Amniotic epithelial cell (primary cell): ENCODE results near the gene PTPRF.

ENCODE experiments used
- DNase-seq: peaks from one replicate; pipeline ENCODE4 v3.0.0-alpha.2; 2010; ENCODE audit warnings: low read depth

The PTPRF gene

GRCh38 chr1:43513471-43514173, 17.1 kb upstream of the PTPRF start:
- DNase-seq = no peak

GRCh38 chr1:43518935-43519686, 11.6 kb upstream of the PTPRF start:
- DNase-seq = no peak

- DNase-seq = no peak
Measured at GRCh38 chr1:43520100-43520778, 10.4 kb upstream of the PTPRF start.

GRCh38 chr1:43521078-43521477, 9.6 kb upstream of the PTPRF start:
- no peak for DNase-seq

GRCh38 chr1:43521756-43522155, 8.9 kb upstream of the PTPRF start:
- no peak for DNase-seq

DNA sequence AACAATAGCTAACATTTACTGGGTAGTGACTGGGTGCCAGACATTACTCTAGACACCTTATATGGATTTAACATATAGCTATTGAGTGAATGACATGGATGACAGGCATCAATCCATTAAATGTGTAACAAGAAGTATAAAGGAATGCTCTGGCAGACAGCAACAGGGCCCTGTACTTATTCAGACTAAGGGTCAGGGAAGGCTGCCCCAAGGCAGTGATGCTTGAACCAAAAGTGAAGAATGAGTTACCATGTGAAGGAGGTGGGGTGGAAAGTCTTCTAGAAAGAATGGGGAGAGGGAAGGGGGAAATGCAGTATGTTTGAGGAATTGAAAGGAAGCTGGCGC, 8.3 kb upstream of the PTPRF start:
- DNase-seq = no peak

DNA sequence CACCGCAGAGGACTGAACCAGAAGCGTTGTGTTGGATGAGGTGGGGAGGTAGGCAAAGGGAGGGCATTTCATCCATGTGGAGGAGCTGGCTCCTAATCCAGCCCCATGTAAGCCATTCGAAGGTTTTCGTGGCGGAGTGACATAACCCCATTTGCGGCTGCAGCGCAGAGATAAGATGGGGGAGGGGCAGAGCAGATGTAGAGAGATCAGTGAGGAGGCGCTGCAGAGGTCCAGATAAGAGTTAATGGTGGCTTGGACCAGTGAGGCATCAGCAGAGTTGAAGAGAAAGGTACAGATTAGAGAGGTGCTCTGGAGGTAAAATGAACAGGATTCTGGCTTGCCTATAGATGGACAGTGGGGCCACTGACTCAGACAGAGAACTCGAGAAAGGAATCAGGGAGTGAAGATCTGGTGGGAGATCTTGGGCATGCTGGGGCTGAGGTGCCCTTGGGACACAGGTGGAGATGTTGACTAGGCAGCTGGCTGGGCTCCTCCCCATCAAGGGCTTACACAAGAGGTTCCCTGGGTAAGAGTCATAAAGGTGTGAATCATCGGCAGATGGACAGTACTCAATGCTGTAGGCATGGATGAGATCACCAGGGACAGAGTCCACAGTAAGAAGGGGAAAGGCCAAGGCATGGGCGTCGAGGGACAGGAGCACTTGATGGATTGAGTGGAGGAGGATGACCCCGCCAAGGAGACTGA, 7.8 kb upstream of the PTPRF start:
- DNase-seq = peak; percentile 94

GRCh38 chr1:43524804-43525203, 5.9 kb upstream of the PTPRF start:
- DNase-seq = no peak

DNA sequence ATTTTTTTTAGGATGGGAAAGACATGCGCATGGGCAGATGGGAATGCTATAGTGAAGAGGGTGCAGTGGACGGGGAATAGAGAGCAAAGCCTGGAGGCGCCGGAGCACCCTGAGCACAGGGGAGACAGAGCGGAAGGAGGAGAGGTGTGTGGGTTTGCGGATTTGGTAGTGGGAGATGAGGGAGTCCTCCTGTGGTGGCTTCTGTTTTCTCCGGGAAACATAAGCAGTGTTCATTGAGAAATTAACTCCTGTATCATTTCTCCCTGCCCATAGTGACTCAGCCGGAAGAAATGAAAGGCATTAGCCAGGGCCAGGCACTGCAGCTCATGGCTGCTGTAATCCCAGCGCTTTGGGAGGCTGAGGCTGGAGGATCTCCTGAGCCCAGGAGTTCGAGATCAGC, 4.7 kb upstream of the PTPRF start:
- DNase-seq = peak; percentile 79

DNA sequence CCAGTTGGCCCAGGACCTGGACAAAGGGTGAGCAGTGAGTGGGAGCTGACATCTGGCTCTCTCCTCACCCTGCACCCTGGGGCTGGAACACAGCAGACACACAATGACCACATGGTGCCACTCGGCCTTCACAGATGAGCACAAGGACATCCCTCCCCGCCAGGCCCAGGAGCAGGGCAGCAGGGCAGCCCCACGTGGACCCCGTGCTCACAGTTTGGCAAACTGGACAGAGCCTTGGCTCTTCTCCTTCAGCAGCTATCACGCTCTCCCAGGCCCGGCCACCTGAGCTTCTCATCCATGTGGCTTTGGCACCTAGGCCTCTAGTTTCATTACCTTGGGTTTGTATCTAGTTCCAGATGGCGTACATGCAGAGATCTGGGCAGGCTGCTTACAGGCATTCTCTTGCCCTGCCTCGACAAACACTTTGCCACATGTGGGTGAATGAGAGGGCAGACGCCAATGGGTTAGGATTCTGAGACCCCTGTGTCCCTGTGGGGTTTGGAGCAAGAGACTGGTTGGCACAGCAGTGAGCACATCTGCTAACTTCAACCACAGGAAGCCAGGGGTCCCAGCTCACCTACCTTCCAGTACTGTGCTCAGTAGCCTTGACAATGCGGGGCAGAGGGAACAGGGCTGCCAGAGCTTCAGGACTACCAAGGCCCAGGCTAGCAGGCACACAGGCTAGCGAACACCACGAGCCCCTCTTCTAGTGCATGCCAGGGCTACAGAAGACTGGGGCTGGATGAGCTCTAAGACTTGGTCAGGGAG, 3.4 kb upstream of the PTPRF start:
- no peak for DNase-seq

DNA sequence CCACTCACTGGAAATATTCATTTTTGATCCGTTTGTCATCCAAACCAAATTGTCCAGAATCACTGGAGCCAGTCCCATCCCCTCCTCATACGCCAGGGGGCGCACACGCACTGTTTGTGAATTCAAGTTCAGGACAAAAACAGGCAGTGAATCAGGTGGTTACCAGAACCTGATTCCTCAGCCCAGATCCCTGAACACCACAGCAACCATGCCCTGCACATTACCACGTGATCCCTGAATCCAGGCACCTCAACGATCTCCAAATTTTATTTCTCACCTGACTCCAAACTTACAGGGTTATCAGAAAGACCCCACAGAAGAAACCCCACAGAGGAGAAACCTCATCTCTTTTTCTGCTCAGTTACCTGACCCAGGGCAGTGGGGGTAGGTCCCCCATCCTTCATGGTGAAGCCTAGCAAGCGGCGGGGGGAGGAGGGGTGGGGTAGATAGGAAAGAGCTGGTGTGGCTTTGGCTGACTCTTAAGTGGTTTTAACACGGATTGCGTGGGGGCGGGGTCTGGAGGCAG, 1.4 kb upstream of the PTPRF start:
- DNase-seq = peak; percentile 78

GRCh38 chr1:43531107-43531905, 623 bp downstream of the PTPRF start:
- no peak for DNase-seq

- no peak for DNase-seq
Measured at GRCh38 chr1:43531906-43532584, 1.4 kb downstream of the PTPRF start.

GRCh38 chr1:43532716-43533115, 2.0 kb downstream of the PTPRF start:
- no peak for DNase-seq

DNA sequence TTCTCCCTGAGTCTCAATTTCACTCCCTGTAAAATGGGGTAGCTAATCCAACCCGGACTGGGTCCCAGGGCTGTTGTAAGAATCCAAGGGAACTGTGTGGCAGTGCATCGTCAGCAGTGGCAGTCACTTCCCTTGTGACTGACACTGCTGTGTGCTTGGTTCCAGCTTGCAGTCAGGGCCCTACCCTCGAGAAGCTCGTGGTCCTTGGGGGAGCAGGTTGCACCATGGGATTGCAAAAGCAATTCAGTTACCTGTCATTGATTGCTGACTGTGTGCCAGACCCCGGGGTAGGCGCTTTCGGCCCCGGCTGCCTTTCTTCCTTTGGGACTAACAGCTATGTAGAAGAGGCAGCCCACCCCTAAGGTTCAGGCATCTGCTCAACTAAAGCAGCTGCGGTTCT, 2.9 kb downstream of the PTPRF start:
- DNase-seq = no peak

DNA sequence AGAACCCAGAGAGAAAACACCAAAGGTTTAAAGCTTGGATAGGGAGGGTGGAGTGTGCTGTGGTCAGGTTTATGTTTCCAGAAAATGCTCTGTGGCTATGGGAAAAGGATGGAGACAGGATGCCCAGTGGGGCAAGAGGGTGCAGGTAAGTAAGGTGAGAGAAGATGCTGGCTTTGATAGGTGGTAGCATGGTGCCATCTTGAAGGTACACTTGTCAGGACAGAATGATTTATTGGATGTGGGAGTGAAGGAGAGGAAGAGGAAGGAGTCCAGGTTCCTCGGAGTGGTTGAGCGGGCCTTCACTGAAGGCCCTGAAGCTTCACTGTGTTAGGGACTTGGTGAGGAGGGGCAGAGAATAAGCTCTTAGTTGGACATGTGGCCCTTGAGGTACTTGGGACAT, 3.6 kb downstream of the PTPRF start:
- DNase-seq = no peak

DNA sequence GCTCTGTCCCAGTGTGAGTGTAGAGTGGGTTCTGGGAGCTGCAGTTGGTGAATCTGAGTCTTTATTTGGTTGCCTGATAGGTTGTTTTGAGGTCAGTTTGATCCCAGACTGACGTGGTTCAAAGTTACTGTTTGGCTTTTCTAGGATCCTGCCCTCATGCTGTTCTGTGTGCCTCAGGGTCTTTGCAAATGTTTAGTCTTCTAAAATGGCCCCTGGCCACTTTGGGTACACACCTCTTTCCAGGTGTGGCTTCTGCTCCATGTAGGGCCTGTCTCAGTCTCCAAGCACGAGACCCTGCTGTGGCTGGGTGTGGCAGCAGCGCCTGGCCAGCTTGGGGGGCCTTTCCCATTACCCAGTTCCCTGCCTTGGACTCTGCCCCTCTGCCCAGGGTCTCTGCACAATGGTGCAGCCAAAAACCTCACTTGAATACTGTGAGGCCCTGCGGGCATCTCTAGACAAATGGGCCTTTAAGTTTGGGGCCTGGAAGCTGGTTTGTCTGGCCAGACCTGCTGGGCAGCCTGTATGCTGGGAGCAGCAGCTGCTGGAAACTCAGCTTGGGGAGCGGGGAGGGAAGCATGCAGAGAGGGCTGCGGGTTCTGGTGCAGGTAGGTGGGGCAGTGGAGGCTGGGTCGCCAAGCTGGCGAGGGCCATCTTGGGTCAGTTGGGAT, 5.6 kb downstream of the PTPRF start:
- DNase-seq = no peak

GRCh38 chr1:43536864-43537358, 6.2 kb downstream of the PTPRF start:
- DNase-seq = no peak

GRCh38 chr1:43537423-43538142, 6.9 kb downstream of the PTPRF start:
- DNase-seq = no peak
